OCI-LY7 (cell line): ENCODE results near the gene PTPRN. TPM values are rescaled to one million over a fixed set of nuclear protein-coding genes. Genes with fewer than 3 reads are reported as not detected.

Experiments used
- BruUV-seq: library from RNA; stranded (reverse); fragments of 400-500 nt; replicated peaks from 2 replicates; lab custom pipeline; 2021; lab: Mats Ljungman, UMichigan
- CTCF ChIA-PET: fragments of 300-600 bp; sonication (Branson Sonifier 250); formaldehyde crosslinking; loops from one replicate; lab custom pipeline; 2022; ENCODE audit warnings: antibody characterized with exemption; ENCODE audit not compliant: unreplicated experiment; lab: Charles Lee
- POLR2A ChIA-PET: fragments of 300-600 bp; sonication (Branson Sonifier 250); formaldehyde crosslinking; loops from one replicate; lab custom pipeline; 2022; ENCODE audit warnings: antibody characterized with exemption; lab: Charles Lee
- DNase-seq: peaks from one replicate; pipeline ENCODE4 v3.0.0-alpha.2; 2015; ENCODE audit warnings: low spot score
- H2AFZ ChIP-seq: fragments of 200-600 bp; sonication (generic), shearing (Covaris generic); 2 replicates; pipeline ENCODE4 v1.6.1; 2014; ENCODE audit warnings: mild to moderate bottlenecking, antibody characterized with exemption, low read length, moderate library complexity
- H3K27ac ChIP-seq: fragments of 200-600 bp; sonication (generic); 2 replicates; pipeline ENCODE4 v1.5.1; 2014; ENCODE audit warnings: mixed run types, low read depth, mild to moderate bottlenecking, moderate library complexity, low read length, inconsistent platforms; ENCODE audit not compliant: poor library complexity, severe bottlenecking
- H3K36me3 ChIP-seq: fragments of 200-600 bp; sonication (generic); 2 replicates; pipeline ENCODE4 v1.6.1; 2014; ENCODE audit warnings: mild to moderate bottlenecking, antibody characterized with exemption, low read length, moderate library complexity, mixed read lengths; ENCODE audit not compliant: insufficient read depth
- H3K4me1 ChIP-seq: fragments of 200-600 bp; sonication (generic); 2 replicates; pipeline ENCODE4 v1.5.1; 2014; ENCODE audit warnings: mild to moderate bottlenecking, low read length; ENCODE audit not compliant: insufficient read depth, poor library complexity, severe bottlenecking
- H3K4me2 ChIP-seq: fragments of 200-600 bp; sonication (generic); 2 replicates; pipeline ENCODE4 v1.6.1; 2014; ENCODE audit warnings: mild to moderate bottlenecking, low read length
- H3K4me3 ChIP-seq: fragments of 200-600 bp; sonication (generic); 2 replicates; pipeline ENCODE4 v1.5.1; 2014; ENCODE audit warnings: mild to moderate bottlenecking, low read depth, low read length; ENCODE audit not compliant: poor library complexity, severe bottlenecking
- H3K79me2 ChIP-seq: fragments of 200-600 bp; sonication (generic); 2 replicates; pipeline ENCODE4 v1.6.1; 2016; ENCODE audit warnings: low read depth, mild to moderate bottlenecking, low read length, moderate library complexity, mixed read lengths; ENCODE audit not compliant: insufficient read depth
- H3K9me2 ChIP-seq: fragments of 200-600 bp; sonication (generic); 2 replicates; pipeline ENCODE4 v1.6.1; 2016; ENCODE audit warnings: mild to moderate bottlenecking, low read length, mixed read lengths; ENCODE audit not compliant: insufficient read depth
- H3K9me3 ChIP-seq: fragments of 200-600 bp; sonication (generic); 2 replicates; pipeline ENCODE4 v1.6.1; 2014; ENCODE audit warnings: mild to moderate bottlenecking, mixed run types, low read length, mixed read lengths
- H4K20me1 ChIP-seq: fragments of 200-600 bp; sonication (generic); 2 replicates; pipeline ENCODE4 v1.6.1; 2014; ENCODE audit warnings: mild to moderate bottlenecking, antibody characterized with exemption, low read length, moderate library complexity, mixed read lengths; ENCODE audit not compliant: insufficient read depth
- EZH2phosphoT487 ChIP-seq: fragments of 200-600 bp; sonication (generic); IDR thresholded peaks from 2 replicates; pipeline ENCODE4 v1.6.1; 2018; ENCODE audit warnings: low read depth, borderline replicate concordance, mild to moderate bottlenecking, mixed run types, antibody characterized with exemption, low read length, moderate library complexity, mixed read lengths
- intact Hi-C: fragments of 100-400 bp; cut with micrococcal nuclease; formaldehyde crosslinking; loops from one replicate; pipeline ENCODE4 v1.10.0; 2022; ENCODE audit not compliant: unreplicated experiment
- total RNA-seq, 2 experiments: library from RNA; depleted of rRNA in 1 of 2; stranded (reverse); fragments of >200 nt in 1 of 2; shearing (Covaris generic) in 1 of 2; gene quantifications; 2 replicates each; pipeline ENCODE4 v1.2.3, GENCODE V29; 2014 to 2022
- TF ChIP-seq, protein P1 (sequence below): fragments of 200-600 bp; sonication (generic); conservative IDR thresholded peaks from 2 replicates; pipeline ENCODE4 v1.5.1; 2014; ENCODE audit warnings: mild to moderate bottlenecking, antibody characterized with exemption, low read length, moderate library complexity, mixed read lengths

PTPRN gene
- total RNA-seq, 2 experiments from 2014 or later = not detected

DNA sequence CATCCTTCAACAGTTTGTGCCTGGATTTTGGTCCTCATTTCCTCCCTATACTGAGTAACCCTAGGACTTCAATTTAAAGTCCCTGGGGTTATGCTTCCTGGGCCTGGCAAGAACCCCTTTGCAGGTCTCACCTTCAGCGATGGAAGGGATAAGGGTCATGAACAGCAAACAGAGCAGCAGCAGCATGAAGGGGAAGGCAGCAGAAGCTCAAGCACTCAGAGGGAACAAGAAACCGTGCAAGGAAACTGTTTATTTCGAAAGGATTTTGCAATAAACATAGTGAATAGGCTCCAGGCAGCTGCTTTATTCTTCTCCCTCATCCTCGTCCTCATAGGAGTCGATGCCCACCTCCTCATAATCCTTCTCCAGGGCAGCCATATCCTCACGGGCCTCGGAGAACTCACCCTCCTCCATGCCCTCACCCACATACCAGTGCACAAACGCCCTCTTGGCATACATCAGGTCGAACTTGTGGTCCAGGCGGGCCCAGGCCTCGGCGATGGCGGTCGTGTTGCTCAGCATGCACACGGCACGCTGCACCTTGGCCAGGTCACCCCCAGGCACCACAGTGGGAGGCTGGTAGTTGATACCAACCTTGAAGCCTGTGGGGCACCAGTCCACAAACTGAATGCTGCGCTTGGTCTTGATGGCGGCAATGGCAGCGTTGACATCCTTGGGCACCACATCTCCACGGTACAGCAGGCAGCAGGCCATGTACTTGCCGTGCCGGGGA is 59.0 kb downstream of the PTPRN start:
- ChIA-PET CTCF (interaction anchor here (2.0 to 3.3 kb wide), 2 partner anchors 28 to 45 kb away, joined by 10 to 13 read pairs; partner anchors contain the start of gene DNAJB2), POLR2A (interaction anchor here (0.6 to 3.5 kb wide), 11 partner anchors 8 to 310 kb away, joined by 3 to 28 read pairs (median 6); partner anchors contain the start of genes ANKZF1, ATG9A, CNPPD1 and ZFAND2B)
- intact Hi-C loops = loop anchor here (10.0 kb wide), 1 partner anchor 355 kb away; no protein-coding TSS in a partner anchor
- Histone ChIP-seq H3K9me3 (no peaks in the 10 kb centered on the region), H2AFZ (no peak overlapping the region), H3K4me3 (peak overlapping the region; percentile 84), H3K79me2 (peaks cover 59% of the 10 kb centered on the region), H3K4me1 (peaks cover 78% of the 10 kb centered on the region), H4K20me1 (no peaks in the 10 kb centered on the region), H3K36me3 (peaks cover 54% of the 10 kb centered on the region), H3K4me2 (peak overlapping the region; percentile 93), H3K27ac (peak overlapping the region; percentile 96), H3K9me2 (no peaks in the 10 kb centered on the region)
- peak; percentile 40 for DNase-seq
- BruUV-seq = TSS peak; percentile 68
- TF ChIP-seq, protein P1, sequence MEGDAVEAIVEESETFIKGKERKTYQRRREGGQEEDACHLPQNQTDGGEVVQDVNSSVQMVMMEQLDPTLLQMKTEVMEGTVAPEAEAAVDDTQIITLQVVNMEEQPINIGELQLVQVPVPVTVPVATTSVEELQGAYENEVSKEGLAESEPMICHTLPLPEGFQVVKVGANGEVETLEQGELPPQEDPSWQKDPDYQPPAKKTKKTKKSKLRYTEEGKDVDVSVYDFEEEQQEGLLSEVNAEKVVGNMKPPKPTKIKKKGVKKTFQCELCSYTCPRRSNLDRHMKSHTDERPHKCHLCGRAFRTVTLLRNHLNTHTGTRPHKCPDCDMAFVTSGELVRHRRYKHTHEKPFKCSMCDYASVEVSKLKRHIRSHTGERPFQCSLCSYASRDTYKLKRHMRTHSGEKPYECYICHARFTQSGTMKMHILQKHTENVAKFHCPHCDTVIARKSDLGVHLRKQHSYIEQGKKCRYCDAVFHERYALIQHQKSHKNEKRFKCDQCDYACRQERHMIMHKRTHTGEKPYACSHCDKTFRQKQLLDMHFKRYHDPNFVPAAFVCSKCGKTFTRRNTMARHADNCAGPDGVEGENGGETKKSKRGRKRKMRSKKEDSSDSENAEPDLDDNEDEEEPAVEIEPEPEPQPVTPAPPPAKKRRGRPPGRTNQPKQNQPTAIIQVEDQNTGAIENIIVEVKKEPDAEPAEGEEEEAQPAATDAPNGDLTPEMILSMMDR = no peak
- TF ChIP-seq EZH2phosphoT487 = no peak

GRCh38 chr2:219249203-219249980 is 59.8 kb downstream of the PTPRN start:
- H3K36me3 ChIP-seq = peaks cover 54% of the 10 kb centered on the region
- BruUV-seq = no TSS peak
- ChIA-PET POLR2A (interaction anchor here (0.6 to 3.5 kb wide), 14 partner anchors 9 to 311 kb away, joined by 3 to 28 read pairs (median 6); partner anchors contain the start of genes ANKZF1, ATG9A, CNPPD1 and DNPEP), CTCF (interaction anchor here (0.7 to 3.3 kb wide), 4 partner anchors 17 to 91 kb away, joined by 4 to 13 read pairs (median 7); partner anchors contain the start of gene DNAJB2)
- peaks cover 76% of the 10 kb centered on the region for H3K4me1 ChIP-seq
- no peak overlapping the region for H2AFZ ChIP-seq
- H4K20me1 ChIP-seq = no peaks in the 10 kb centered on the region
- peak overlapping the region; percentile 96 for H3K27ac ChIP-seq
- DNase-seq = peak; percentile 88
- no peaks in the 10 kb centered on the region for H3K9me2 ChIP-seq
- peak overlapping the region; percentile 93 for H3K4me2 ChIP-seq
- H3K4me3 ChIP-seq = peak overlapping the region; percentile 84
- intact Hi-C loops = loop anchor here (1.0 kb wide), 4 partner anchors 20 to 89 kb away; partner anchors contain the start of genes ANKZF1, ATG9A, NHEJ1 and ZFAND2B
- TF ChIP-seq, protein P1 = no peak
- TF ChIP-seq EZH2phosphoT487 = no peak
- H3K79me2 ChIP-seq = peaks cover 59% of the 10 kb centered on the region
- no peaks in the 10 kb centered on the region for H3K9me3 ChIP-seq
